HEK293 (cell line): ENCODE data around the gene SLC25A41.

Experiments used
- KLF16 ChIP-seq: fragments of 450-650 bp; formaldehyde crosslinking; IDR thresholded peaks from 2 replicates; pipeline ENCODE4 v1.5.1; 2017; ENCODE audit warnings: missing biosample characterization, missing genetic modification characterization
- MYNN ChIP-seq: fragments of 450-650 bp; formaldehyde crosslinking; IDR thresholded peaks from 2 replicates; pipeline ENCODE4 v1.5.1; 2016; ENCODE audit warnings: missing biosample characterization, missing genetic modification characterization, borderline replicate concordance
- MZF1 ChIP-seq: fragments of 450-650 bp; formaldehyde crosslinking; IDR thresholded peaks from 2 replicates; pipeline ENCODE4 v1.5.1; 2017; ENCODE audit warnings: missing biosample characterization, missing genetic modification characterization, borderline replicate concordance
- OSR2 ChIP-seq: fragments of 450-650 bp; formaldehyde crosslinking; IDR thresholded peaks from 2 replicates; pipeline ENCODE4 v1.5.1; 2016; ENCODE audit warnings: missing biosample characterization, missing genetic modification characterization
- SP3 ChIP-seq: fragments of 450-650 bp; formaldehyde crosslinking; IDR thresholded peaks from 2 replicates; pipeline ENCODE4 v1.5.1; 2016; ENCODE audit warnings: missing biosample characterization, missing genetic modification characterization
- WT1 ChIP-seq: fragments of 450-650 bp; formaldehyde crosslinking; IDR thresholded peaks from 2 replicates; pipeline ENCODE4 v1.5.1; 2016; ENCODE audit warnings: missing biosample characterization, missing genetic modification characterization
- ZBTB21 ChIP-seq: fragments of 450-650 bp; formaldehyde crosslinking; IDR thresholded peaks from 2 replicates; pipeline ENCODE4 v1.5.1; 2017; ENCODE audit warnings: missing biosample characterization, missing genetic modification characterization
- ZFP41 ChIP-seq: fragments of 450-650 bp; formaldehyde crosslinking; IDR thresholded peaks from 2 replicates; pipeline ENCODE4 v1.5.1; 2016; ENCODE audit warnings: missing biosample characterization, missing genetic modification characterization, borderline replicate concordance
- ZFP69B ChIP-seq: fragments of 450-650 bp; formaldehyde crosslinking; IDR thresholded peaks from 2 replicates; pipeline ENCODE4 v1.5.1; 2016; ENCODE audit warnings: missing biosample characterization, missing genetic modification characterization
- ZNF121 ChIP-seq: fragments of 450-650 bp; formaldehyde crosslinking; IDR thresholded peaks from 2 replicates; pipeline ENCODE4 v1.5.1; 2016; ENCODE audit warnings: missing biosample characterization, missing genetic modification characterization
- ZNF184 ChIP-seq: fragments of 450-650 bp; IDR thresholded peaks from 2 replicates; pipeline ENCODE4 v1.5.1; 2018; ENCODE audit warnings: missing biosample characterization, mild to moderate bottlenecking, missing genetic modification characterization
- ZNF311 ChIP-seq: fragments of 450-650 bp; formaldehyde crosslinking; IDR thresholded peaks from 2 replicates; pipeline ENCODE4 v1.5.1; 2017; ENCODE audit warnings: missing biosample characterization, missing genetic modification characterization, borderline replicate concordance
- ZNF341 ChIP-seq: fragments of 450-650 bp; formaldehyde crosslinking; IDR thresholded peaks from 2 replicates; pipeline ENCODE4; 2016; ENCODE audit warnings: low read depth, missing biosample characterization, missing genetic modification characterization
- ZNF394 ChIP-seq: fragments of 450-650 bp; formaldehyde crosslinking; IDR thresholded peaks from 2 replicates; pipeline ENCODE4 v1.5.1; 2016; ENCODE audit warnings: missing biosample characterization, missing genetic modification characterization, mild to moderate bottlenecking, moderate library complexity, borderline replicate concordance
- ZNF677 ChIP-seq: fragments of 450-650 bp; IDR thresholded peaks from 2 replicates; pipeline ENCODE4 v1.5.0; 2018; ENCODE audit warnings: missing biosample characterization, mild to moderate bottlenecking, missing genetic modification characterization, moderate library complexity
- ZNF76 ChIP-seq: fragments of 450-650 bp; formaldehyde crosslinking; IDR thresholded peaks from 2 replicates; pipeline ENCODE4; 2016; ENCODE audit warnings: low read depth, missing biosample characterization, missing genetic modification characterization, borderline replicate concordance
- ZNF785 ChIP-seq: fragments of 450-650 bp; formaldehyde crosslinking; IDR thresholded peaks from 2 replicates; pipeline ENCODE4 v1.5.1; 2016; ENCODE audit warnings: missing biosample characterization, missing genetic modification characterization
- TF ChIP-seq, protein P1 (sequence below): fragments of 450-650 bp; formaldehyde crosslinking; IDR thresholded peaks from 2 replicates; pipeline ENCODE4 v1.5.1; 2016; ENCODE audit warnings: missing biosample characterization, missing genetic modification characterization
- TF ChIP-seq, protein P2 (sequence below): fragments of 450-650 bp; formaldehyde crosslinking; conservative IDR thresholded peaks from 2 replicates; pipeline ENCODE4 v1.5.1; 2016; ENCODE audit warnings: low read depth, missing biosample characterization, missing genetic modification characterization
- TF ChIP-seq, protein P3 (sequence below): fragments of 450-650 bp; formaldehyde crosslinking; IDR thresholded peaks from 2 replicates; pipeline ENCODE4 v1.5.1; 2017; ENCODE audit warnings: missing biosample characterization, missing genetic modification characterization
- TF ChIP-seq, protein P4 (sequence below): fragments of 450-650 bp; formaldehyde crosslinking; IDR thresholded peaks from 2 replicates; pipeline ENCODE4 v1.5.1; 2016; ENCODE audit warnings: missing biosample characterization, missing genetic modification characterization
- TF ChIP-seq, protein P5 (sequence below): fragments of 450-650 bp; IDR thresholded peaks from 2 replicates; pipeline ENCODE4 v1.5.1; 2018; ENCODE audit warnings: missing biosample characterization, mild to moderate bottlenecking, missing genetic modification characterization
- TF ChIP-seq, protein P6 (sequence below): fragments of 450-650 bp; formaldehyde crosslinking; conservative IDR thresholded peaks from 2 replicates; pipeline ENCODE4 v1.5.1; 2016; ENCODE audit warnings: low read depth, missing biosample characterization, missing genetic modification characterization

Gene SLC25A41

DNA sequence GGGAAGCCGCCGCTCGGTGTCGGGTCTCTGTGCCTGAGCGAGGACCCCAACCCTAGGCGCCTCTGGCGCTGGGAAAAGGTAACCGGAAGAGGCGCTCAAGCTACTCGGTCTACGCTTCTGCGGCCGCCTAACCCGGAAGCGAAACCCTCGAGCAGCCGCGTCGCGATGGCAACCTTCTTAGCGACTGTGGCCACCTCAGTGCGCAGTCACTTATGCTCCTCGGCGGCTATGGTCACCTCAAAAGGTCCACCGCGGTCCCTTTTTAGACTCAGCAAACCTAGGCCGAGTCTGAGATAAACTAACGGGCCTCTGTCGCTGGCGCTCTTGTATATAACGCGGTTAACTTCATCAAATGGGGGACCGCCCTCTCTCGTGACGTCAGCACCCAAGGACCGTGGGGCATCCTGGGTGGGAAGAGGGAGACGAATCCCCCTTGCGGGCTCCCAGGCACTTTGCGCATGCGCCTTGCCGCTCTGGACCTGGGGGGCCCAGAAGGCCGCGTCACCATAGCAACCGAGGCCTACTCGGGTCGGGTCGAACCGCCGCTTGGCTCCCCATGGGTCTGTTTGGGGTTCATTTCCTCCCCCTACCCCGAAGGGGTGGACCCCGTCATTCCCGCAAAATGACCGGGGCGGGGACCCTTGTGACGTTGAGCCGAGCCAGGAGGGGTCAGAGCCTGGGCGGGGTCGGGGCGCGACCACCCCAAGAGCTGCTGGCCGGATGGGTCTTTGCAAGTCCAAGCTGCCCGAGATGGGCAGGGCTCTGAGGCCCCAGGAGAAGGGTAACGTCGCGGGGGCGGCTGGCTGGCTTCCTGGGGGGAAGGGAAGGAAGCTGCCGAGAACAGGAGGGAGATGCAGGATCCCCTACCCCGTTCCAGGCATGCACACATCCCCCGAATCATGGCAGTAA lies 40.2 kb downstream of the SLC25A41 start, which contains the start of gene GTF2F1 (continued):
- TF ChIP-seq ZNF341 (peak; percentile 93), ZBTB21 (peak; percentile 90), ZNF785 (no peak), ZNF184 (tag by site-specific recombination) (no peak), ZNF311 (tag by site-specific recombination) (no peak), ZFP69B (tag by site-specific recombination) (peak; percentile 92), ZNF76 (peak; percentile 80), KLF16 (tag by site-specific recombination) (0 out of 2 replicates have a peak, but pooled peaks have one; percentile 36), SP3 (peak; percentile 72), MZF1 (tag by site-specific recombination) (peak; percentile 63; the same call in 1 of the 2 replicates), ZNF677 (no peak), ZFP41 (tag by site-specific recombination) (no peak), WT1 (tag by site-specific recombination) (no peak), MYNN (tag by site-specific recombination) (peak; percentile 60; the same call in 1 of the 2 replicates), OSR2 (no peak), ZNF121 (tag by site-specific recombination) (no peak), ZNF394 (0 out of 2 replicates have a peak, but pooled peaks have one; percentile 15)
- TF ChIP-seq, protein P1, sequence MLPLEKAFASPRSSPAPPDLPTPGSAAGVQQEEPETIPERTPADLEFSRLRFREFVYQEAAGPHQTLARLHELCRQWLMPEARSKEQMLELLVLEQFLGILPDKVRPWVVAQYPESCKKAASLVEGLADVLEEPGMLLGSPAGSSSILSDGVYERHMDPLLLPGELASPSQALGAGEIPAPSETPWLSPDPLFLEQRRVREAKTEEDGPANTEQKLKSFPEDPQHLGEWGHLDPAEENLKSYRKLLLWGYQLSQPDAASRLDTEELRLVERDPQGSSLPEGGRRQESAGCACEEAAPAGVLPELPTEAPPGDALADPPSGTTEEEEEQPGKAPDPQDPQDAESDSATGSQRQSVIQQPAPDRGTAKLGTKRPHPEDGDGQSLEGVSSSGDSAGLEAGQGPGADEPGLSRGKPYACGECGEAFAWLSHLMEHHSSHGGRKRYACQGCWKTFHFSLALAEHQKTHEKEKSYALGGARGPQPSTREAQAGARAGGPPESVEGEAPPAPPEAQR (tag by site-specific recombination) = no peak
- TF ChIP-seq, protein P2, sequence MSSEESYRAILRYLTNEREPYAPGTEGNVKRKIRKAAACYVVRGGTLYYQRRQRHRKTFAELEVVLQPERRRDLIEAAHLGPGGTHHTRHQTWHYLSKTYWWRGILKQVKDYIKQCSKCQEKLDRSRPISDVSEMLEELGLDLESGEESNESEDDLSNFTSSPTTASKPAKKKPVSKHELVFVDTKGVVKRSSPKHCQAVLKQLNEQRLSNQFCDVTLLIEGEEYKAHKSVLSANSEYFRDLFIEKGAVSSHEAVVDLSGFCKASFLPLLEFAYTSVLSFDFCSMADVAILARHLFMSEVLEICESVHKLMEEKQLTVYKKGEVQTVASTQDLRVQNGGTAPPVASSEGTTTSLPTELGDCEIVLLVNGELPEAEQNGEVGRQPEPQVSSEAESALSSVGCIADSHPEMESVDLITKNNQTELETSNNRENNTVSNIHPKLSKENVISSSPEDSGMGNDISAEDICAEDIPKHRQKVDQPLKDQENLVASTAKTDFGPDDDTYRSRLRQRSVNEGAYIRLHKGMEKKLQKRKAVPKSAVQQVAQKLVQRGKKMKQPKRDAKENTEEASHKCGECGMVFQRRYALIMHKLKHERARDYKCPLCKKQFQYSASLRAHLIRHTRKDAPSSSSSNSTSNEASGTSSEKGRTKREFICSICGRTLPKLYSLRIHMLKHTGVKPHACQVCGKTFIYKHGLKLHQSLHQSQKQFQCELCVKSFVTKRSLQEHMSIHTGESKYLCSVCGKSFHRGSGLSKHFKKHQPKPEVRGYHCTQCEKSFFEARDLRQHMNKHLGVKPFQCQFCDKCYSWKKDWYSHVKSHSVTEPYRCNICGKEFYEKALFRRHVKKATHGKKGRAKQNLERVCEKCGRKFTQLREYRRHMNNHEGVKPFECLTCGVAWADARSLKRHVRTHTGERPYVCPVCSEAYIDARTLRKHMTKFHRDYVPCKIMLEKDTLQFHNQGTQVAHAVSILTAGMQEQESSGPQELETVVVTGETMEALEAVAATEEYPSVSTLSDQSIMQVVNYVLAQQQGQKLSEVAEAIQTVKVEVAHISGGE (tag by site-specific recombination) = peak; percentile 89
- TF ChIP-seq, protein P3, sequence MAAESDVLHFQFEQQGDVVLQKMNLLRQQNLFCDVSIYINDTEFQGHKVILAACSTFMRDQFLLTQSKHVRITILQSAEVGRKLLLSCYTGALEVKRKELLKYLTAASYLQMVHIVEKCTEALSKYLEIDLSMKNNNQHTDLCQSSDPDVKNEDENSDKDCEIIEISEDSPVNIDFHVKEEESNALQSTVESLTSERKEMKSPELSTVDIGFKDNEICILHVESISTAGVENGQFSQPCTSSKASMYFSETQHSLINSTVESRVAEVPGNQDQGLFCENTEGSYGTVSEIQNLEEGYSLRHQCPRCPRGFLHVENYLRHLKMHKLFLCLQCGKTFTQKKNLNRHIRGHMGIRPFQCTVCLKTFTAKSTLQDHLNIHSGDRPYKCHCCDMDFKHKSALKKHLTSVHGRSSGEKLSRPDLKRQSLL = peak; percentile 67; the same call in 1 of the 2 replicates
- TF ChIP-seq, protein P4, sequence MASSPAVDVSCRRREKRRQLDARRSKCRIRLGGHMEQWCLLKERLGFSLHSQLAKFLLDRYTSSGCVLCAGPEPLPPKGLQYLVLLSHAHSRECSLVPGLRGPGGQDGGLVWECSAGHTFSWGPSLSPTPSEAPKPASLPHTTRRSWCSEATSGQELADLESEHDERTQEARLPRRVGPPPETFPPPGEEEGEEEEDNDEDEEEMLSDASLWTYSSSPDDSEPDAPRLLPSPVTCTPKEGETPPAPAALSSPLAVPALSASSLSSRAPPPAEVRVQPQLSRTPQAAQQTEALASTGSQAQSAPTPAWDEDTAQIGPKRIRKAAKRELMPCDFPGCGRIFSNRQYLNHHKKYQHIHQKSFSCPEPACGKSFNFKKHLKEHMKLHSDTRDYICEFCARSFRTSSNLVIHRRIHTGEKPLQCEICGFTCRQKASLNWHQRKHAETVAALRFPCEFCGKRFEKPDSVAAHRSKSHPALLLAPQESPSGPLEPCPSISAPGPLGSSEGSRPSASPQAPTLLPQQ (tag by site-specific recombination) = peak; percentile 88
- TF ChIP-seq, protein P5, sequence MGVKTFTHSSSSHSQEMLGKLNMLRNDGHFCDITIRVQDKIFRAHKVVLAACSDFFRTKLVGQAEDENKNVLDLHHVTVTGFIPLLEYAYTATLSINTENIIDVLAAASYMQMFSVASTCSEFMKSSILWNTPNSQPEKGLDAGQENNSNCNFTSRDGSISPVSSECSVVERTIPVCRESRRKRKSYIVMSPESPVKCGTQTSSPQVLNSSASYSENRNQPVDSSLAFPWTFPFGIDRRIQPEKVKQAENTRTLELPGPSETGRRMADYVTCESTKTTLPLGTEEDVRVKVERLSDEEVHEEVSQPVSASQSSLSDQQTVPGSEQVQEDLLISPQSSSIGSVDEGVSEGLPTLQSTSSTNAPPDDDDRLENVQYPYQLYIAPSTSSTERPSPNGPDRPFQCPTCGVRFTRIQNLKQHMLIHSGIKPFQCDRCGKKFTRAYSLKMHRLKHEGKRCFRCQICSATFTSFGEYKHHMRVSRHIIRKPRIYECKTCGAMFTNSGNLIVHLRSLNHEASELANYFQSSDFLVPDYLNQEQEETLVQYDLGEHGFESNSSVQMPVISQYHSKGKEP = no peak
- TF ChIP-seq, protein P6, sequence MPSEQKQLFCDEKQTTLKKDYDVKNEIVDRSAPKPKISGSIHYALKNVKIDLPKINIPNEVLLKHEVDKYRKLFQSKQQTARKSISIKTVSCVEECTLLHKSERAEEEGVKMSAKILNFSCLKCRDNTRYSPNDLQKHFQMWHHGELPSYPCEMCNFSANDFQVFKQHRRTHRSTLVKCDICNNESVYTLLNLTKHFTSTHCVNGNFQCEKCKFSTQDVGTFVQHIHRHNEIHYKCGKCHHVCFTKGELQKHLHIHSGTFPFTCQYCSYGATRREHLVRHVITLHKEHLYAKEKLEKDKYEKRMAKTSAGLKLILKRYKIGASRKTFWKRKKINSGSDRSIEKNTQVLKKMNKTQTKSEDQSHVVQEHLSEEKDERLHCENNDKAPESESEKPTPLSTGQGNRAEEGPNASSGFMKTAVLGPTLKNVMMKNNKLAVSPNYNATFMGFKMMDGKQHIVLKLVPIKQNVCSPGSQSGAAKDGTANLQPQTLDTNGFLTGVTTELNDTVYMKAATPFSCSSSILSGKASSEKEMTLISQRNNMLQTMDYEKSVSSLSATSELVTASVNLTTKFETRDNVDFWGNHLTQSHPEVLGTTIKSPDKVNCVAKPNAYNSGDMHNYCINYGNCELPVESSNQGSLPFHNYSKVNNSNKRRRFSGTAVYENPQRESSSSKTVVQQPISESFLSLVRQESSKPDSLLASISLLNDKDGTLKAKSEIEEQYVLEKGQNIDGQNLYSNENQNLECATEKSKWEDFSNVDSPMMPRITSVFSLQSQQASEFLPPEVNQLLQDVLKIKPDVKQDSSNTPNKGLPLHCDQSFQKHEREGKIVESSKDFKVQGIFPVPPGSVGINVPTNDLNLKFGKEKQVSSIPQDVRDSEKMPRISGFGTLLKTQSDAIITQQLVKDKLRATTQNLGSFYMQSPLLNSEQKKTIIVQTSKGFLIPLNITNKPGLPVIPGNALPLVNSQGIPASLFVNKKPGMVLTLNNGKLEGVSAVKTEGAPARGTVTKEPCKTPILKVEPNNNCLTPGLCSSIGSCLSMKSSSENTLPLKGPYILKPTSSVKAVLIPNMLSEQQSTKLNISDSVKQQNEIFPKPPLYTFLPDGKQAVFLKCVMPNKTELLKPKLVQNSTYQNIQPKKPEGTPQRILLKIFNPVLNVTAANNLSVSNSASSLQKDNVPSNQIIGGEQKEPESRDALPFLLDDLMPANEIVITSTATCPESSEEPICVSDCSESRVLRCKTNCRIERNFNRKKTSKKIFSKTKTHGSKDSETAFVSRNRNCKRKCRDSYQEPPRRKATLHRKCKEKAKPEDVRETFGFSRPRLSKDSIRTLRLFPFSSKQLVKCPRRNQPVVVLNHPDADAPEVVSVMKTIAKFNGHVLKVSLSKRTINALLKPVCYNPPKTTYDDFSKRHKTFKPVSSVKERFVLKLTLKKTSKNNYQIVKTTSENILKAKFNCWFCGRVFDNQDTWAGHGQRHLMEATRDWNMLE (tag by site-specific recombination) = peak; percentile 87
